DOHH2 (cell line): ENCODE data around the gene DRD2.

Experiments used
- H3F3A ChIP-seq: fragments of 200-600 bp; sonication (generic), shearing (Covaris generic); 2 replicates; pipeline ENCODE4 v1.6.0; 2016; ENCODE audit warnings: antibody characterized with exemption, mild to moderate bottlenecking; ENCODE audit not compliant: control insufficient read depth, insufficient read depth
- H3K27ac ChIP-seq: fragments of 200-600 bp; sonication (generic); 2 replicates; pipeline ENCODE4 v1.5.1; 2014; ENCODE audit warnings: low read depth, mild to moderate bottlenecking, low read length, moderate library complexity
- H3K27me3 ChIP-seq: fragments of 200-600 bp; sonication (generic); 2 replicates; pipeline ENCODE4 v1.6.1; 2014; ENCODE audit warnings: mild to moderate bottlenecking, low read length, mixed read lengths; ENCODE audit not compliant: control insufficient read depth
- H3K36me3 ChIP-seq: fragments of 200-600 bp; sonication (generic); 2 replicates; pipeline ENCODE4 v1.6.1; 2014; ENCODE audit warnings: mild to moderate bottlenecking, low read length, moderate library complexity, mixed read lengths; ENCODE audit not compliant: control insufficient read depth
- H3K4me1 ChIP-seq: fragments of 200-600 bp; sonication (generic); 2 replicates; pipeline ENCODE4 v1.6.1; 2014; ENCODE audit warnings: mild to moderate bottlenecking, low read length, mixed read lengths; ENCODE audit not compliant: control insufficient read depth
- H3K4me2 ChIP-seq: fragments of 200-600 bp; sonication (generic); 2 replicates; pipeline ENCODE4 v1.6.0; 2014; ENCODE audit warnings: mild to moderate bottlenecking, low read length, moderate library complexity
- H3K4me3 ChIP-seq: fragments of 200-600 bp; sonication (generic); 2 replicates; pipeline ENCODE4 v1.5.1; 2014; ENCODE audit warnings: mild to moderate bottlenecking, low read length, mixed read lengths
- H3K79me2 ChIP-seq: fragments of 200-600 bp; sonication (generic); 2 replicates; pipeline ENCODE4 v1.6.1; 2014; ENCODE audit warnings: mild to moderate bottlenecking, low read length, mixed read lengths; ENCODE audit not compliant: control insufficient read depth
- H3K9me2 ChIP-seq: fragments of 200-600 bp; sonication (generic); replicated peaks from 2 replicates; pipeline ENCODE4 v1.6.1; 2014; ENCODE audit warnings: mild to moderate bottlenecking, low read length, mixed read lengths; ENCODE audit not compliant: control insufficient read depth
- H3K9me3 ChIP-seq: fragments of 200-600 bp; sonication (generic); 2 replicates; pipeline ENCODE4 v1.6.1; 2014; ENCODE audit warnings: antibody characterized with exemption, low read length, mixed read lengths; ENCODE audit not compliant: control insufficient read depth, insufficient read depth
- H4K20me1 ChIP-seq: fragments of 200-600 bp; sonication (generic); 2 replicates; pipeline ENCODE4 v1.6.0; 2014; ENCODE audit warnings: low read depth, mild to moderate bottlenecking, antibody characterized with exemption, low read length, moderate library complexity; ENCODE audit not compliant: control insufficient read depth, insufficient read depth
- CTCF ChIP-seq: fragments of 200-600 bp; sonication (generic); IDR thresholded peaks from one replicate; pipeline ENCODE4 v1.5.1; 2014; ENCODE audit warnings: antibody characterized with exemption, mild to moderate bottlenecking, low read depth, low read length; ENCODE audit not compliant: poor library complexity, severe bottlenecking
- EZH2phosphoT487 ChIP-seq: fragments of 200-600 bp; sonication (generic); IDR thresholded peaks from 2 replicates; pipeline ENCODE4 v1.6.1; 2017; ENCODE audit warnings: borderline replicate concordance, mild to moderate bottlenecking, antibody characterized with exemption, low read length, moderate library complexity, mixed read lengths

The DRD2 gene

GRCh38 chr11:113447621-113448315, 27.4 kb downstream of the DRD2 start:
- TF ChIP-seq EZH2phosphoT487 (no peak), CTCF (no peak)
- no peak overlapping the region for H3K4me2 ChIP-seq
- no peaks in the 10 kb centered on the region for H4K20me1 ChIP-seq
- H3K9me3 ChIP-seq = no peaks in the 10 kb centered on the region
- no peaks in the 10 kb centered on the region; the same call in 1 of the 2 replicates for H3K27me3 ChIP-seq
- no peaks in the 10 kb centered on the region for H3K9me2 ChIP-seq
- no peaks in the 10 kb centered on the region for H3F3A ChIP-seq
- no peaks in the 10 kb centered on the region for H3K4me1 ChIP-seq
- no peaks in the 10 kb centered on the region for H3K36me3 ChIP-seq
- no peaks in the 10 kb centered on the region for H3K79me2 ChIP-seq
- no peak overlapping the region for H3K4me3 ChIP-seq
- no peak overlapping the region for H3K27ac ChIP-seq

- no peak overlapping the region for H3K4me3 ChIP-seq
- no peaks in the 10 kb centered on the region for H4K20me1 ChIP-seq
- no peaks in the 10 kb centered on the region; the same call in 1 of the 2 replicates for H3K27me3 ChIP-seq
- H3K4me1 ChIP-seq = no peaks in the 10 kb centered on the region
- no peaks in the 10 kb centered on the region for H3K79me2 ChIP-seq
- no peaks in the 10 kb centered on the region for H3K9me2 ChIP-seq
- TF ChIP-seq EZH2phosphoT487 = no peak
- TF ChIP-seq CTCF = no peak
- no peak overlapping the region for H3K4me2 ChIP-seq
- no peak overlapping the region for H3K27ac ChIP-seq
- no peaks in the 10 kb centered on the region for H3F3A ChIP-seq
- H3K36me3 ChIP-seq = no peaks in the 10 kb centered on the region
- no peaks in the 10 kb centered on the region for H3K9me3 ChIP-seq
Observed at GRCh38 chr11:113446938-113447337, 28.3 kb downstream of the DRD2 start.

- Histone ChIP-seq H4K20me1 (no peaks in the 10 kb centered on the region), H3K9me2 (no peaks in the 10 kb centered on the region), H3K9me3 (no peaks in the 10 kb centered on the region), H3K4me2 (no peak overlapping the region), H3K79me2 (no peaks in the 10 kb centered on the region), H3K4me3 (no peak overlapping the region), H3K36me3 (no peaks in the 10 kb centered on the region), H3K27me3 (no peaks in the 10 kb centered on the region; the same call in 1 of the 2 replicates), H3K27ac (no peak overlapping the region), H3K4me1 (no peaks in the 10 kb centered on the region), H3F3A (no peaks in the 10 kb centered on the region)
- TF ChIP-seq CTCF = no peak
- no peak for TF ChIP-seq EZH2phosphoT487
Observed at GRCh38 chr11:113446112-113446511, 29.1 kb downstream of the DRD2 start.
